GM12878 (cell line): ENCODE data around the gene ANKRD11. TPM values are rescaled to one million over a fixed set of nuclear protein-coding genes. Genes with fewer than 3 reads are reported as not detected.

Experiments used
- ATAC-seq: fragments of 200-7000 bp; cut with Tn5 transposase; 3 replicates; pipeline ENCODE4 v1.9.1; 2020; ENCODE audit warnings: mild to moderate bottlenecking, moderate library complexity
- BruUV-seq: library from RNA; stranded (reverse); fragments of 400-500 nt; replicated peaks from 2 replicates; lab custom pipeline; 2021; lab: Mats Ljungman, UMichigan
- CTCF ChIA-PET: fragments of 300-600 bp; sonication (Branson Sonifier 250); formaldehyde crosslinking; extraction: SDS; loops from one replicate; lab custom pipeline; 2021; ENCODE audit warnings: inconsistent platforms; lab: Yijun Ruan, JAX
- POLR2A ChIA-PET: fragments of 350-600 bp; formaldehyde crosslinking; extraction: SDS; loops from one replicate; lab custom pipeline; 2021; ENCODE audit warnings: inconsistent platforms; lab: Charles Lee
- RAD21 ChIA-PET: fragments of 300-600 bp; sonication (Branson Sonifier 250); formaldehyde crosslinking; loops from one replicate; lab custom pipeline; 2023; ENCODE audit warnings: antibody characterized with exemption; ENCODE audit not compliant: unreplicated experiment; lab: Charles Lee
- SMC1A ChIA-PET: fragments of 300-600 bp; sonication (Branson Sonifier 250); formaldehyde crosslinking; loops from one replicate; lab custom pipeline; 2023; ENCODE audit not compliant: unreplicated experiment, uncharacterized antibody; lab: Charles Lee
- DNase-seq: peaks from one replicate; pipeline ENCODE4 v3.0.0-alpha.2; 2011; ENCODE audit warnings: low read depth, low spot score
- FAIRE-seq: peaks from 3 replicates; lab custom pipeline; 2011; peaks lifted over from hg19 to GRCh38; lab: Jason Lieb, UNC
- H2AFZ ChIP-seq: 2 replicates; pipeline ENCODE4 v1.6.0; 2011; ENCODE audit warnings: low read depth, low read length, control low read depth; ENCODE audit not compliant: control insufficient read depth
- H3K27ac ChIP-seq: 2 replicates; pipeline ENCODE4 v1.5.1; 2011; ENCODE audit warnings: control low read depth; ENCODE audit not compliant: control insufficient read depth, insufficient read depth
- H3K27me3 ChIP-seq, 2 experiments: replicated peaks in 1 of 2; 2 replicates each; pipeline versions ENCODE4 v1.6.0 to v1.6.1; 2011; ENCODE audit warnings: low read length in 1 of 2; ENCODE audit not compliant: control insufficient read depth in 2 of 2, insufficient read depth in 2 of 2
- H3K36me3 ChIP-seq, 2 experiments: 2 replicates each; pipeline ENCODE4 v1.5.1; 2011; ENCODE audit warnings: low read length in 1 of 2; ENCODE audit not compliant: control insufficient read depth in 2 of 2, insufficient read depth in 2 of 2
- H3K4me1 ChIP-seq: 2 replicates; pipeline ENCODE4 v1.6.1; 2011; ENCODE audit warnings: mild to moderate bottlenecking, low read length, moderate library complexity, mixed read lengths; ENCODE audit not compliant: control insufficient read depth, insufficient read depth
- H3K4me2 ChIP-seq: 2 replicates; pipeline ENCODE4 v1.6.0; 2011; ENCODE audit warnings: control low read depth; ENCODE audit not compliant: control insufficient read depth, insufficient read depth
- H3K4me3 ChIP-seq: fragments of 200-600 bp; sonication (generic); 2 replicates; pipeline ENCODE4 v1.5.1; 2016
- H3K79me2 ChIP-seq: 2 replicates; pipeline ENCODE4 v1.6.0; 2011; ENCODE audit warnings: low read length; ENCODE audit not compliant: control insufficient read depth, insufficient read depth
- H3K9ac ChIP-seq: 2 replicates; pipeline ENCODE4 v1.8.0; 2011; ENCODE audit warnings: low read length, control low read depth, mixed read lengths; ENCODE audit not compliant: control insufficient read depth, insufficient read depth
- H3K9me3 ChIP-seq: replicated peaks from 3 replicates; pipeline ENCODE4 v1.5.1; 2011; ENCODE audit warnings: mild to moderate bottlenecking, low read length; ENCODE audit not compliant: control insufficient read depth, insufficient read depth
- H4K20me1 ChIP-seq: 2 replicates; pipeline ENCODE4 v1.6.0; 2011; ENCODE audit not compliant: control insufficient read depth, insufficient read depth
- BMI1 ChIP-seq: fragments of 450-650 bp; IDR thresholded peaks from 2 replicates; pipeline ENCODE4 v1.6.1; 2016; ENCODE audit warnings: mild to moderate bottlenecking, moderate library complexity, borderline replicate concordance
- EP300 ChIP-seq, 2 experiments: fragments of 150-350 bp in 1 of 2; IDR thresholded peaks; 2 replicates each; pipeline ENCODE4 v1.6.1; 2011 to 2012; ENCODE audit warnings: low read depth in 2 of 2, low read length in 2 of 2, borderline replicate concordance in 1 of 2, improper control_type of control experiment in 1 of 2, inconsistent platforms in 1 of 2; ENCODE audit not compliant: control insufficient read depth in 1 of 2
- MTA3 ChIP-seq: IDR thresholded peaks from 2 replicates; pipeline ENCODE4 v1.6.1; 2012; ENCODE audit warnings: low read length, inconsistent platforms, borderline replicate concordance
- MYB ChIP-seq: fragments of 150-350 bp; IDR thresholded peaks from 2 replicates; pipeline ENCODE4 v1.6.1; 2014; ENCODE audit warnings: mild to moderate bottlenecking, low read depth, low read length, borderline replicate concordance
- MYC ChIP-seq: IDR thresholded peaks from 2 replicates; pipeline ENCODE4 v1.6.1; 2011; ENCODE audit warnings: mild to moderate bottlenecking, low read length, moderate library complexity, inconsistent platforms; ENCODE audit not compliant: insufficient read depth, insufficient replicate concordance, insufficient read length, severe bottlenecking
- RBBP5 ChIP-seq: fragments of 200-600 bp; sonication (generic); conservative IDR thresholded peaks from 2 replicates; pipeline ENCODE4 v1.6.1; 2016
- SREBF1 ChIP-seq: IDR thresholded peaks from 2 replicates; pipeline ENCODE4 v1.6.1; 2012; ENCODE audit warnings: mild to moderate bottlenecking, low read length
- YBX1 ChIP-seq: fragments of 450-650 bp; IDR thresholded peaks from 2 replicates; pipeline ENCODE4 v1.6.1; 2016; ENCODE audit warnings: antibody characterized with exemption
- ZNF687 ChIP-seq: fragments of 450-650 bp; IDR thresholded peaks from 2 replicates; pipeline ENCODE4 v1.6.1; 2017; ENCODE audit warnings: mild to moderate bottlenecking, moderate library complexity
- WGBS: methylation state at CpG from one replicate; pipeline ENCODE4 v1.1.6; 2016; ENCODE audit warnings: low lambda C conversion rate; ENCODE audit not compliant: insufficient replicate concordance, insufficient coverage; ENCODE audit errors: missing lambda C conversion rate; 5-methylcytosine and 5-hydroxymethylcytosine counted together
- in situ Hi-C: fragments of 300-500 bp; cut with MboI; formaldehyde crosslinking; loops from 9 replicates; pipeline ENCODE4 v1.14.3; 2018; ENCODE audit warnings: mixed read lengths
- intact Hi-C: fragments of 100-400 bp; cut with micrococcal nuclease; formaldehyde crosslinking; loops from one replicate; pipeline ENCODE4 v1.14.2; 2022; ENCODE audit not compliant: unreplicated experiment
- polyA plus RNA-seq, 11 experiments: library from polyadenylated mRNA; depleted of rRNA in 4 of 11; unstranded in 6 of 11; stranded (reverse) in 5 of 11; fragments of >200 nt; fragmentation: Nextera tagmentation in 4 of 11; fragmentation: Illumina TruSeq in 1 of 11; extraction: Ambion mirVana in 4 of 11; extraction: Trizol in 1 of 11; gene quantifications; 1 replicate in 1 of 11; 2 replicates in 10 of 11; pipeline versions ENCODE4 v1.2.1 to v1.2.3, GENCODE V29; 2011 to 2016; ENCODE audit warnings: inconsistent platforms in 2 of 11, missing spikeins in 2 of 11, low read depth in 1 of 11
- total RNA-seq, 4 experiments: library from RNA; depleted of rRNA in 3 of 4; stranded (reverse); fragments of >200 nt in 3 of 4; fragmentation: Illumina TruSeq in 1 of 4; extraction: Trizol in 1 of 4; gene quantifications; 2 replicates each; pipeline versions ENCODE4 v1.2.1 to v1.2.3, GENCODE V29; 2013 to 2021
- TF ChIP-seq, protein P1 (sequence below): fragments of 450-650 bp; conservative IDR thresholded peaks from 2 replicates; pipeline ENCODE4 v1.6.1; 2017; ENCODE audit warnings: mild to moderate bottlenecking, moderate library complexity
- TF ChIP-seq, protein P2 (sequence below): fragments of 450-650 bp; IDR thresholded peaks from 2 replicates; pipeline ENCODE4 v1.6.1; 2016; ENCODE audit warnings: mild to moderate bottlenecking, moderate library complexity, borderline replicate concordance

Gene ANKRD11
- total and polyA plus RNA-seq, 10 of the 15 experiments (the other 5 are each of a cell fraction or from before 2014, with no cell fraction given), result 5.1 to 103 (median 27.4) TPM

DNA sequence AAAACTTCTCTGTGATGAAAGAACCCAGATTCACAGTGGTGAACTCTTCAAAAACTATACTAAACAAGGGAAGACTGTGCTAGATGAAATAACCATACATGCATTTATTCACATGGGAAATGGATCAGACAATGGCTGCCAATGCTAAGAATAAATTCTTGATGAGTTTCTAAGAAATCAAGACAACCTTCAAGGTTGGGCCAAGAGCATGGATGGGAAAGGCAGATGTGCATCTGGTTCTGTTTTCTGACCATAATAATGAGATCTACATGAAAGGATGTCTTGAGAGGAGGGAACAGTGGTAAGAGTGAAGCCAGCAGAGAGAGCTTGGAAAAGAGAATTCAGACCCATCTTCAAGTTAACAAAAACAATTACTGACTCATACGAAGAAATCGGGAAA, 31.4 kb downstream of the ANKRD11 start:
- Histone ChIP-seq H3K27ac (peak overlapping the region; percentile 72), H3K79me2 (peaks cover 72% of the 10 kb centered on the region), H3K27me3 (no peaks in the 10 kb centered on the region), H3K9me3 (no peaks in the 10 kb centered on the region; the same call in 2 of the 3 replicates), H3K4me2 (no peak overlapping the region), H3K4me1 (peaks cover 30% of the 10 kb centered on the region), H4K20me1 (peaks cover 15% of the 10 kb centered on the region; the same call in 1 of the 2 replicates), H3K4me3 (no peak overlapping the region), H3K9ac (no peak overlapping the region), H2AFZ (no peak overlapping the region), H3K36me3 (peaks cover 0 to 2% of the 10 kb centered on the region in 2 experiments; a peak in 1 of 4 replicates)
- TF ChIP-seq MYC, result no peak
- no peak for TF ChIP-seq BMI1
- TF ChIP-seq MYB, result no peak
- no peak for TF ChIP-seq RBBP5
- no peak for TF ChIP-seq YBX1
- TF ChIP-seq, protein P1, sequence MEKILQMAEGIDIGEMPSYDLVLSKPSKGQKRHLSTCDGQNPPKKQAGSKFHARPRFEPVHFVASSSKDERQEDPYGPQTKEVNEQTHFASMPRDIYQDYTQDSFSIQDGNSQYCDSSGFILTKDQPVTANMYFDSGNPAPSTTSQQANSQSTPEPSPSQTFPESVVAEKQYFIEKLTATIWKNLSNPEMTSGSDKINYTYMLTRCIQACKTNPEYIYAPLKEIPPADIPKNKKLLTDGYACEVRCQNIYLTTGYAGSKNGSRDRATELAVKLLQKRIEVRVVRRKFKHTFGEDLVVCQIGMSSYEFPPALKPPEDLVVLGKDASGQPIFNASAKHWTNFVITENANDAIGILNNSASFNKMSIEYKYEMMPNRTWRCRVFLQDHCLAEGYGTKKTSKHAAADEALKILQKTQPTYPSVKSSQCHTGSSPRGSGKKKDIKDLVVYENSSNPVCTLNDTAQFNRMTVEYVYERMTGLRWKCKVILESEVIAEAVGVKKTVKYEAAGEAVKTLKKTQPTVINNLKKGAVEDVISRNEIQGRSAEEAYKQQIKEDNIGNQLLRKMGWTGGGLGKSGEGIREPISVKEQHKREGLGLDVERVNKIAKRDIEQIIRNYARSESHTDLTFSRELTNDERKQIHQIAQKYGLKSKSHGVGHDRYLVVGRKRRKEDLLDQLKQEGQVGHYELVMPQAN, result no peak
- TF ChIP-seq SREBF1, result no peak
- no peak for TF ChIP-seq EP300 (IDR thresholded peaks at IDR 0.05; ENCODE audit: borderline replicate concordance in 1 of 2, control insufficient read depth in 1 of 2, low read depth in 2 of 2, low read length in 2 of 2)
- TF ChIP-seq MTA3, result no peak
- TF ChIP-seq ZNF687, result no peak
- TF ChIP-seq, protein P2, sequence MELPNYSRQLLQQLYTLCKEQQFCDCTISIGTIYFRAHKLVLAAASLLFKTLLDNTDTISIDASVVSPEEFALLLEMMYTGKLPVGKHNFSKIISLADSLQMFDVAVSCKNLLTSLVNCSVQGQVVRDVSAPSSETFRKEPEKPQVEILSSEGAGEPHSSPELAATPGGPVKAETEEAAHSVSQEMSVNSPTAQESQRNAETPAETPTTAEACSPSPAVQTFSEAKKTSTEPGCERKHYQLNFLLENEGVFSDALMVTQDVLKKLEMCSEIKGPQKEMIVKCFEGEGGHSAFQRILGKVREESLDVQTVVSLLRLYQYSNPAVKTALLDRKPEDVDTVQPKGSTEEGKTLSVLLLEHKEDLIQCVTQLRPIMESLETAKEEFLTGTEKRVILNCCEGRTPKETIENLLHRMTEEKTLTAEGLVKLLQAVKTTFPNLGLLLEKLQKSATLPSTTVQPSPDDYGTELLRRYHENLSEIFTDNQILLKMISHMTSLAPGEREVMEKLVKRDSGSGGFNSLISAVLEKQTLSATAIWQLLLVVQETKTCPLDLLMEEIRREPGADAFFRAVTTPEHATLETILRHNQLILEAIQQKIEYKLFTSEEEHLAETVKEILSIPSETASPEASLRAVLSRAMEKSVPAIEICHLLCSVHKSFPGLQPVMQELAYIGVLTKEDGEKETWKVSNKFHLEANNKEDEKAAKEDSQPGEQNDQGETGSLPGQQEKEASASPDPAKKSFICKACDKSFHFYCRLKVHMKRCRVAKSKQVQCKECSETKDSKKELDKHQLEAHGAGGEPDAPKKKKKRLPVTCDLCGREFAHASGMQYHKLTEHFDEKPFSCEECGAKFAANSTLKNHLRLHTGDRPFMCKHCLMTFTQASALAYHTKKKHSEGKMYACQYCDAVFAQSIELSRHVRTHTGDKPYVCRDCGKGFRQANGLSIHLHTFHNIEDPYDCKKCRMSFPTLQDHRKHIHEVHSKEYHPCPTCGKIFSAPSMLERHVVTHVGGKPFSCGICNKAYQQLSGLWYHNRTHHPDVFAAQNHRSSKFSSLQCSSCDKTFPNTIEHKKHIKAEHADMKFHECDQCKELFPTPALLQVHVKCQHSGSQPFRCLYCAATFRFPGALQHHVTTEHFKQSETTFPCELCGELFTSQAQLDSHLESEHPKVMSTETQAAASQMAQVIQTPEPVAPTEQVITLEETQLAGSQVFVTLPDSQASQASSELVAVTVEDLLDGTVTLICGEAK, result no peak
- no peak for FAIRE-seq
- BruUV-seq, result TSS peak; percentile 15
- no peak for ATAC-seq
- intact Hi-C loops (no loop called here), in situ Hi-C loops (no loop called here)
- RAD21 ChIA-PET, result no interaction called here
- SMC1A ChIA-PET, result no interaction called here
- DNase-seq, result no peak
- CTCF ChIA-PET, result no interaction called here
- POLR2A ChIA-PET, result interaction anchor here (0.7 to 1.6 kb wide), 2 partner anchors 8 to 39 kb away, joined by 3 to 4 read pairs; no protein-coding TSS in a partner anchor
- WGBS, result 100% methylated on average over 2 of the region's 2 CpGs
